PFSK-1 (cell line): Measurements from ENCODE around the gene HCN2.

Experiments
- FOXP2 ChIP-seq: optimal IDR thresholded peaks from 2 replicates; pipeline ENCODE3; 2011; ENCODE audit warnings: borderline replicate concordance, control low read depth, inconsistent platforms; ENCODE audit not compliant: insufficient read depth; ENCODE audit errors: extremely low read length, extremely low read depth
- POLR2AphosphoS5 ChIP-seq: IDR thresholded peaks from 2 replicates; pipeline ENCODE4 v1.6.1; 2012; ENCODE audit warnings: low read depth, mild to moderate bottlenecking, control low read depth, low read length, moderate library complexity
- SIN3A ChIP-seq: IDR thresholded peaks from 2 replicates; pipeline ENCODE4 v1.6.1; 2012; ENCODE audit warnings: mild to moderate bottlenecking, low read length, moderate library complexity, borderline replicate concordance; ENCODE audit not compliant: insufficient read depth
- TAF1 ChIP-seq: IDR thresholded peaks from 2 replicates; pipeline ENCODE4 v1.6.1; 2012; ENCODE audit warnings: low read length, control low read depth, borderline replicate concordance; ENCODE audit not compliant: insufficient read depth
- TF ChIP-seq, protein P1 (sequence below), 2 experiments: IDR thresholded peaks; 2 replicates each; pipeline versions ENCODE4 v1.6.1 to v1.8.0; 2011 to 2012; ENCODE audit warnings: low read depth in 2 of 2, low read length in 2 of 2, control low read depth in 1 of 2, inconsistent platforms in 1 of 2, mild to moderate bottlenecking in 1 of 2, moderate library complexity in 1 of 2; ENCODE audit not compliant: insufficient read depth in 1 of 2

Gene HCN2

DNA sequence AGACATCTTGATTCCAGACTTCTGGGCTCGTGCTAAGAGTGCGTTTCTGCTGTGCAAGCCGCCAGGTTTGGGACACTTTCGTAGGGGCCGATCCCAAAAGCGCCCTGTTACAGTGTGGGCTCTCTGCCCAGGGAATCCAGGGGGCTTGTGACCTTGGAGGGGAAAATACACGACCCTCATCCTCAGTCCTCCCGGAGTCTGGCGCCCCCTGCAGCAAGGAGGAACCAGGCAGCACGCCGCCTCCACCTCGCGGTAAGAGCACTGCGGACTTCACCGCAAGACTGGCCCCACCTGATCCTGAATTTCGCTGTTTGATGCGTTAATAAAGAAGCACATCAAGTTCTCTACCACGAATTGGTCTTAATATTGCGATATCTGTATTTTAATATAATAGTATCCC is 38.5 kb downstream of the HCN2 start:
- TF ChIP-seq POLR2AphosphoS5 (no peak), TAF1 (no peak), SIN3A (no peak), FOXP2 (no peak)
- TF ChIP-seq, protein P1, sequence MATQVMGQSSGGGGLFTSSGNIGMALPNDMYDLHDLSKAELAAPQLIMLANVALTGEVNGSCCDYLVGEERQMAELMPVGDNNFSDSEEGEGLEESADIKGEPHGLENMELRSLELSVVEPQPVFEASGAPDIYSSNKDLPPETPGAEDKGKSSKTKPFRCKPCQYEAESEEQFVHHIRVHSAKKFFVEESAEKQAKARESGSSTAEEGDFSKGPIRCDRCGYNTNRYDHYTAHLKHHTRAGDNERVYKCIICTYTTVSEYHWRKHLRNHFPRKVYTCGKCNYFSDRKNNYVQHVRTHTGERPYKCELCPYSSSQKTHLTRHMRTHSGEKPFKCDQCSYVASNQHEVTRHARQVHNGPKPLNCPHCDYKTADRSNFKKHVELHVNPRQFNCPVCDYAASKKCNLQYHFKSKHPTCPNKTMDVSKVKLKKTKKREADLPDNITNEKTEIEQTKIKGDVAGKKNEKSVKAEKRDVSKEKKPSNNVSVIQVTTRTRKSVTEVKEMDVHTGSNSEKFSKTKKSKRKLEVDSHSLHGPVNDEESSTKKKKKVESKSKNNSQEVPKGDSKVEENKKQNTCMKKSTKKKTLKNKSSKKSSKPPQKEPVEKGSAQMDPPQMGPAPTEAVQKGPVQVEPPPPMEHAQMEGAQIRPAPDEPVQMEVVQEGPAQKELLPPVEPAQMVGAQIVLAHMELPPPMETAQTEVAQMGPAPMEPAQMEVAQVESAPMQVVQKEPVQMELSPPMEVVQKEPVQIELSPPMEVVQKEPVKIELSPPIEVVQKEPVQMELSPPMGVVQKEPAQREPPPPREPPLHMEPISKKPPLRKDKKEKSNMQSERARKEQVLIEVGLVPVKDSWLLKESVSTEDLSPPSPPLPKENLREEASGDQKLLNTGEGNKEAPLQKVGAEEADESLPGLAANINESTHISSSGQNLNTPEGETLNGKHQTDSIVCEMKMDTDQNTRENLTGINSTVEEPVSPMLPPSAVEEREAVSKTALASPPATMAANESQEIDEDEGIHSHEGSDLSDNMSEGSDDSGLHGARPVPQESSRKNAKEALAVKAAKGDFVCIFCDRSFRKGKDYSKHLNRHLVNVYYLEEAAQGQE (IDR thresholded peaks at IDR 0.05; ENCODE audit: insufficient read depth in 1 of 2, low read depth in 2 of 2, low read length in 2 of 2): no peak

DNA sequence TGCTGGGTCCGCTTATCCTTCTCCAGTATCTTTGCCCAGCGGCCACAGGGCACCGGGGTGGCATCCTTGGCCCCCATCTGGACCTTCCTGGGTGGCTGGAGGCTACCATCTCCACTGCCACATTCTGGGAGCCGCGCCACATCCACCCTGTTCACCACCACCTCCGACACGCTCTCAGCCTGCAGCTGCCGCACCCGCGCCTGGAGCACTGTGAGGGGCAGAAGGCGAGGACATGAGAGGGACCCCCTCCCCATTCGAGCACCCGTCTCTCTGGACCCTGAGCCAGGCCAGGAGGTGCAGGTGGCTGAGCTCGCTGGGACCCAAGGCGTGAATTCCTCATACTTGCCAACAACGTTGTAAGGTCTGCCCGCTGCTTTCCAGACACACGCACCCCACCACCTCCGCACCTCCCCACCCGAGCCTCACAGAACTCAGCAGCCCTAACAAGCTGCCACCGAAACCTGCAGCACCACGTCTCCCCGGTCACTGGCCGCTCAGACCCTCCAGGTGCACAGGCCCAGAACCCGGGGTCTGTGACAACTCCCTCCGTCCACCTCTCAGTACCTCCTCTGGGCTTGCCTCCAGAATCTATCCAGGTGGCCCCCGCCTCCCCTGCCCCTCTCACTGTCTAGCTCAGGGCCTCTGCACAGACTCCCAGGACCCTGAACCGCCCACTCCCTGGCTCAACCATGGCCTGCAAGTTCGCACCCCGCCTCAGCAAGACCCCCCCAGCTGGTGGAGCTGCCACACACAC is 40.5 kb downstream of the HCN2 start:
- TF ChIP-seq TAF1: no peak
- TF ChIP-seq, protein P1 (IDR thresholded peaks at IDR 0.05; ENCODE audit: insufficient read depth in 1 of 2, low read depth in 2 of 2, low read length in 2 of 2): no peak
- TF ChIP-seq POLR2AphosphoS5: no peak
- TF ChIP-seq FOXP2: no peak
- TF ChIP-seq SIN3A: no peak

DNA sequence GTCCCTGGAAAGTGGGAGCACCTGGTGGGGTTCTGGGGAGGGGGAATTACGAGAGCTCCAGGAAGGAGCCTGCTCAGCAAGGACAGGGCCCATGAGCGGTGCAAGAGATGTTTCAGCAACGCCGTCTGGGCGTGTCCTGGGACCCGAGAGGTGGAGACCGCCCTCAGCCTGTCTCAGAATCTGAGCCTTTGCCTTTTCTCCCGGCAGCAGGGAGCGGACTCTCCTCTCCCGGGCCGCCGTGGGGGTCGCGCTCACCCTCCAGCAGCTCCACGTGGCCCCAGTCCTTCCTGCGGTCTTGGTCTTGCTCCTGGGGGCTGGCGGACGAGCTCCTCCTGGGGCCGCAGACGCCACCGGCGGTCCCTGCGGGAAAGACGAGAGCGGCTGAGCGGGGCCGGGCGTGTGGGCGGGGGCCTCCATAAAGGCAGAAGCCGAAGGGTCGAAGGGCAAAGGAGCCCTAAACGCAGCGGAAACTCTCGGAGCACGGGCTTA is 42.9 kb downstream of the HCN2 start:
- TF ChIP-seq TAF1 (0 out of 2 replicates have a peak, but pooled peaks have one; percentile 12), POLR2AphosphoS5 (peak; percentile 57; the same call in 1 of the 2 replicates), FOXP2 (no peak), SIN3A (no peak)
- TF ChIP-seq, protein P1 (IDR thresholded peaks at IDR 0.05; ENCODE audit: insufficient read depth in 1 of 2, low read depth in 2 of 2, low read length in 2 of 2): no peak

DNA sequence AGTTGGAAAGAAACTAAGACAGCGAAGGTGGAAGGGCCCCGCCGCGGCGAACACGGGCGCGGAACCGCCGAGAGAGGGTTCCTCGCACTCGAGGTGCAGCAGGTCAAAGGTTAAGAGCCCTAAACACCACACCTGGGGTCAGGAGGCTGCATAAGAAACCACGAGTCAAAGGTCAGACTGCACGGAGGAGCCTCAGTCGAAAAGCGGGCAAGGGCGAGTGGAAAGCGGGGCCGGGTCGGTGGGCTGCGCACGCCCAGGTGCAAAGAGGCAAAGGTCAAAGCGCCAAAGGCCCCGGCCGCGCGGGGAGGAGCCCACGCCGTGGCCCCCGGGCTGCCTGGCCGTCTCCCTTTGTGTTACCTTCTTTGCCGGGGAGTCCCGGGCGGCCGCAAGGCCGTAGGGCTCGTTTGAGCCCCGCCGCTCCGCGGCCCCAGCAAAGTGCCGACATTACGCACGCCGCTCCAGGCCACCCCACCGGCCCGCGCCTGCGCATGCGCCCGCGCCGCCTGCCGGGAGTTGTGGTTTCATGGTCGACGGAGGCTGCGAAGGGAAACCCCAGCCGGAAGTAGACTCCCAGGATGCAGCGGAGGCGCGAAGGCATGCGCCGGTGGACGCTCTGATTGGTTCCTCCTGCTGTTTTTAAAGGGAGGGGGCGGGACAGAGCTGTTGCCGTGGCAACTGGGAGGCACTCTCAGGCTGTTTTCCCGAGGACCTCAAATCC is 43.5 kb downstream of the HCN2 start, which contains the start of gene POLRMT:
Gene POLRMT (minus strand): TSS at position 470 of the 718 bp plus-strand sequence. CDS start 25 bp downstream, at position 445.
- TF ChIP-seq, protein P1 (IDR thresholded peaks at IDR 0.05; ENCODE audit: insufficient read depth in 1 of 2, low read depth in 2 of 2, low read length in 2 of 2): no peak
- TF ChIP-seq FOXP2 (peak; percentile 75), TAF1 (0 out of 2 replicates have a peak, but pooled peaks have one; percentile 35), POLR2AphosphoS5 (no peak), SIN3A (no peak)
